Liver (tissue), 9 donors: ENCODE results near the gene GSE1. TPM values are rescaled to one million over a fixed set of nuclear protein-coding genes. Genes with fewer than 3 reads are reported as not detected.

Experiments
- DNase-seq: peaks from one replicate; pipeline ENCODE4 v3.0.0-alpha.2; 2017; ENCODE audit warnings: low spot score
- H3K27ac ChIP-seq, 2 donors: one replicate each; pipeline ENCODE4 v1.7.0; 2013; ENCODE audit warnings: inconsistent platforms in 2 of 2, low read length in 2 of 2, control low read depth in 1 of 2, low read depth in 1 of 2, mild to moderate bottlenecking in 1 of 2
- H3K27me3 ChIP-seq, 4 donors: one replicate each; pipeline versions ENCODE4 v1.6.1 to v1.7.0; 2013; ENCODE audit warnings: low read length in 3 of 4, inconsistent platforms in 1 of 4, mild to moderate bottlenecking in 1 of 4, moderate library complexity in 1 of 4; ENCODE audit not compliant: control insufficient read depth in 4 of 4, insufficient read depth in 4 of 4
- H3K36me3 ChIP-seq, 4 donors: one replicate each; pipeline versions ENCODE4 v1.6.1 to v1.7.0; 2013; ENCODE audit warnings: low read length in 3 of 4, mild to moderate bottlenecking in 3 of 4, low read depth in 1 of 4, moderate library complexity in 1 of 4; ENCODE audit not compliant: control insufficient read depth in 4 of 4, insufficient read depth in 3 of 4
- H3K4me1 ChIP-seq, 4 donors: one replicate each; pipeline versions ENCODE4 v1.6.1 to v1.7.0; 2013; ENCODE audit warnings: low read length in 3 of 4, mild to moderate bottlenecking in 3 of 4, moderate library complexity in 1 of 4; ENCODE audit not compliant: control insufficient read depth in 4 of 4, insufficient read depth in 4 of 4
- H3K4me3 ChIP-seq, 3 donors: one replicate each; pipeline versions ENCODE4 v1.6.1 to v1.7.0; 2013; ENCODE audit warnings: low read length in 3 of 3, control low read depth in 1 of 3, low read depth in 1 of 3, mild to moderate bottlenecking in 1 of 3
- H3K9ac ChIP-seq, 2 donors: one replicate each; pipeline ENCODE4 v1.7.0; 2013; ENCODE audit warnings: low read length in 2 of 2, mild to moderate bottlenecking in 2 of 2, moderate library complexity in 2 of 2, control low read depth in 1 of 2, low read depth in 1 of 2
- H3K9me3 ChIP-seq, 4 donors: one replicate each; pipeline versions ENCODE4 v1.6.1 to v1.7.0; 2013; ENCODE audit warnings: low read length in 3 of 4; ENCODE audit not compliant: control insufficient read depth in 4 of 4
- ATF3 ChIP-seq: IDR thresholded peaks from 2 replicates; pipeline ENCODE4 v1.6.1; 2016; ENCODE audit warnings: antibody characterized with exemption
- CTCF ChIP-seq: fragments of 150-350 bp; IDR thresholded peaks from 2 replicates; pipeline ENCODE4 v1.5.1; 2017; ENCODE audit warnings: improper control_type of control experiment, low read depth, low read length; ENCODE audit not compliant: missing input control
- EGR1 ChIP-seq, 2 donors: IDR thresholded peaks; 2 replicates each; pipeline ENCODE4 v1.6.1; 2016 to 2018; ENCODE audit warnings: antibody characterized with exemption in 2 of 2, low read depth in 2 of 2
- FOXA1 ChIP-seq: IDR thresholded peaks from 2 replicates; pipeline ENCODE4 v1.6.1; 2016; ENCODE audit warnings: antibody characterized with exemption
- FOXA2 ChIP-seq: IDR thresholded peaks from 2 replicates; pipeline ENCODE4 v1.6.1; 2016; ENCODE audit warnings: antibody characterized with exemption
- GABPA ChIP-seq, 2 donors: IDR thresholded peaks in 1 of 2; conservative IDR thresholded peaks in 1 of 2; 2 replicates each; pipeline ENCODE4 v1.6.1; 2016; ENCODE audit warnings: antibody characterized with exemption in 2 of 2, mild to moderate bottlenecking in 1 of 2, moderate library complexity in 1 of 2
- HNF4A ChIP-seq, 2 donors: conservative IDR thresholded peaks; 2 replicates each; pipeline ENCODE4 v1.6.1; 2016; ENCODE audit warnings: antibody characterized with exemption in 2 of 2, mild to moderate bottlenecking in 2 of 2
- HNF4G ChIP-seq: IDR thresholded peaks from 2 replicates; pipeline ENCODE4 v1.6.1; 2016; ENCODE audit warnings: antibody characterized with exemption
- MAX ChIP-seq: IDR thresholded peaks from 2 replicates; pipeline ENCODE4 v1.6.1; 2016; ENCODE audit warnings: antibody characterized with exemption
- NR2F2 ChIP-seq: IDR thresholded peaks from 2 replicates; pipeline ENCODE4 v1.6.1; 2016; ENCODE audit warnings: antibody characterized with exemption
- RAD21 ChIP-seq, 2 donors: IDR thresholded peaks; 2 replicates each; pipeline ENCODE4 v1.6.1; 2016; ENCODE audit warnings: antibody characterized with exemption in 2 of 2, mild to moderate bottlenecking in 2 of 2
- RXRA ChIP-seq, 2 donors: IDR thresholded peaks; 2 replicates each; pipeline ENCODE4 v1.6.1; 2017 to 2018; ENCODE audit warnings: antibody characterized with exemption in 2 of 2, mild to moderate bottlenecking in 1 of 2
- SP1 ChIP-seq: IDR thresholded peaks from 2 replicates; pipeline ENCODE4 v1.6.1; 2018; ENCODE audit warnings: antibody characterized with exemption, mild to moderate bottlenecking
- TAF1 ChIP-seq: conservative IDR thresholded peaks from 2 replicates; pipeline ENCODE4 v1.6.1; 2016; ENCODE audit warnings: antibody characterized with exemption, mild to moderate bottlenecking
- YY1 ChIP-seq: IDR thresholded peaks from 2 replicates; pipeline ENCODE4 v1.6.1; 2016; ENCODE audit warnings: antibody characterized with exemption, mild to moderate bottlenecking
- ZBTB33 ChIP-seq: IDR thresholded peaks from 2 replicates; pipeline ENCODE4 v1.6.1; 2016; ENCODE audit warnings: antibody characterized with exemption
- WGBS: extraction: QIAGEN DNeasy Blood & Tissue Kit; methylation state at CpG from one replicate; pipeline ENCODE4 v1.1.7; 2013; 5-methylcytosine and 5-hydroxymethylcytosine counted together
- polyA plus RNA-seq, 2 donors: library from polyadenylated mRNA; stranded (reverse) in 1 of 2; unstranded in 1 of 2; fragments of 200-250 nt in 1 of 2; fragments of >200 nt in 1 of 2; fragmentation: Nextera tagmentation in 1 of 2; extraction: Ambion mirVana in 1 of 2; gene quantifications; one replicate each; pipeline versions ENCODE4 v1.2.1 to v1.2.3, GENCODE V29; 2013 to 2015
- total RNA-seq, 2 donors: library from RNA; depleted of rRNA; stranded (reverse); fragments of >200 nt; gene quantifications; one replicate each; pipeline ENCODE4 v1.2.3, GENCODE V29; 2014
- TF ChIP-seq, protein P1 (sequence below): IDR thresholded peaks from 2 replicates; pipeline ENCODE4 v1.6.1; 2016; ENCODE audit warnings: antibody characterized with exemption, mild to moderate bottlenecking
- donor health status: healthy.
- donor health status: healthy.
- donor health status: healthy.
- donor health status: healthy.
- donor health status: healthy.

GSE1 gene
- total and polyA plus RNA-seq, 4 donors: 9.9 to 37.7 (median 25.2) TPM

DNA sequence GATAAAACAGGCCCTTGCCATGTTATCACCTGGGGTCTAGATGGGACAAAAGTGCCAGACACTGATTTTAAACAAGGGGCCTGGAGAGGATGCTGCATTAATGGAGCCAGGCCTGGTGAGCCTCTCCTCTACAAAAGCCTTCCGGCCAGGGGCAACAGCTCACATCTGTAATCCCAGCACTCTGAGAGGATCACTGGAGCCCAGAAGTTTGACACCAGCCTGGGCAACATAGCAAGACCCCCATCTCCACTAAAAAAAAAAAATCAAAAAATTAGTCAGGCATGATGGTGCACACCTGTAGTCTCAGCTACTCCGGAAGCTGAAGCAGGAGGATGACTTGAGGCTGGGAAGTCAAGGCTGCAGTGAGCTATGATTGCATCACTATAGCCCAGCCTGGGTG lies 72.1 kb downstream of the GSE1 start:
- WGBS: 97% methylated on average over 2 of the region's 2 CpGs
- no peak for DNase-seq
- no peak overlapping the region for H3K9ac ChIP-seq
- TF ChIP-seq ZBTB33 (no peak), EGR1 (IDR thresholded peaks at IDR 0.05; ENCODE audit: low read depth in 2 of 2) (no peak), NR2F2 (no peak), MAX (no peak), ATF3 (no peak), HNF4A (conservative IDR thresholded peaks at IDR 0.05) (no peak), YY1 (no peak), CTCF (no peak), GABPA (IDR thresholded peaks at IDR 0.05 in 1 of 2, conservative IDR thresholded peaks at IDR 0.05 in 1 of 2) (no peak), SP1 (no peak), RAD21 (IDR thresholded peaks at IDR 0.05) (no peak), FOXA1 (no peak), HNF4G (no peak), TAF1 (no peak), RXRA (IDR thresholded peaks at IDR 0.05) (no peak), FOXA2 (no peak)
- TF ChIP-seq, protein P1, sequence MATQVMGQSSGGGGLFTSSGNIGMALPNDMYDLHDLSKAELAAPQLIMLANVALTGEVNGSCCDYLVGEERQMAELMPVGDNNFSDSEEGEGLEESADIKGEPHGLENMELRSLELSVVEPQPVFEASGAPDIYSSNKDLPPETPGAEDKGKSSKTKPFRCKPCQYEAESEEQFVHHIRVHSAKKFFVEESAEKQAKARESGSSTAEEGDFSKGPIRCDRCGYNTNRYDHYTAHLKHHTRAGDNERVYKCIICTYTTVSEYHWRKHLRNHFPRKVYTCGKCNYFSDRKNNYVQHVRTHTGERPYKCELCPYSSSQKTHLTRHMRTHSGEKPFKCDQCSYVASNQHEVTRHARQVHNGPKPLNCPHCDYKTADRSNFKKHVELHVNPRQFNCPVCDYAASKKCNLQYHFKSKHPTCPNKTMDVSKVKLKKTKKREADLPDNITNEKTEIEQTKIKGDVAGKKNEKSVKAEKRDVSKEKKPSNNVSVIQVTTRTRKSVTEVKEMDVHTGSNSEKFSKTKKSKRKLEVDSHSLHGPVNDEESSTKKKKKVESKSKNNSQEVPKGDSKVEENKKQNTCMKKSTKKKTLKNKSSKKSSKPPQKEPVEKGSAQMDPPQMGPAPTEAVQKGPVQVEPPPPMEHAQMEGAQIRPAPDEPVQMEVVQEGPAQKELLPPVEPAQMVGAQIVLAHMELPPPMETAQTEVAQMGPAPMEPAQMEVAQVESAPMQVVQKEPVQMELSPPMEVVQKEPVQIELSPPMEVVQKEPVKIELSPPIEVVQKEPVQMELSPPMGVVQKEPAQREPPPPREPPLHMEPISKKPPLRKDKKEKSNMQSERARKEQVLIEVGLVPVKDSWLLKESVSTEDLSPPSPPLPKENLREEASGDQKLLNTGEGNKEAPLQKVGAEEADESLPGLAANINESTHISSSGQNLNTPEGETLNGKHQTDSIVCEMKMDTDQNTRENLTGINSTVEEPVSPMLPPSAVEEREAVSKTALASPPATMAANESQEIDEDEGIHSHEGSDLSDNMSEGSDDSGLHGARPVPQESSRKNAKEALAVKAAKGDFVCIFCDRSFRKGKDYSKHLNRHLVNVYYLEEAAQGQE: no peak
- no peak overlapping the region for H3K4me3 ChIP-seq
- H3K9me3 ChIP-seq: no peaks in the 10 kb centered on the region
- H3K4me1 ChIP-seq: peaks cover 6 to 20% (median 17%) of the 10 kb centered on the region in 4 donors
- no peaks in the 10 kb centered on the region for H3K36me3 ChIP-seq
- no peaks in the 10 kb centered on the region for H3K27me3 ChIP-seq
- no peak overlapping the region for H3K27ac ChIP-seq
